HG03457 (cell line): ENCODE measurements around the gene TACSTD2.
"Not testable (repeated sequence)": the region's sequence is repeated elsewhere in the genome, so short reads cannot be mapped to it uniquely, and the experiment has no call there.

Experiments
- ATAC-seq: cut with Tn5 transposase; IDR thresholded peaks from one replicate; pipeline ENCODE4 v1.9.1; 2021; ENCODE audit warnings: moderate number of reproducible peaks; ENCODE audit not compliant: unreplicated experiment

TACSTD2 gene, protein sequence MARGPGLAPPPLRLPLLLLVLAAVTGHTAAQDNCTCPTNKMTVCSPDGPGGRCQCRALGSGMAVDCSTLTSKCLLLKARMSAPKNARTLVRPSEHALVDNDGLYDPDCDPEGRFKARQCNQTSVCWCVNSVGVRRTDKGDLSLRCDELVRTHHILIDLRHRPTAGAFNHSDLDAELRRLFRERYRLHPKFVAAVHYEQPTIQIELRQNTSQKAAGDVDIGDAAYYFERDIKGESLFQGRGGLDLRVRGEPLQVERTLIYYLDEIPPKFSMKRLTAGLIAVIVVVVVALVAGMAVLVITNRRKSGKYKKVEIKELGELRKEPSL

DNA sequence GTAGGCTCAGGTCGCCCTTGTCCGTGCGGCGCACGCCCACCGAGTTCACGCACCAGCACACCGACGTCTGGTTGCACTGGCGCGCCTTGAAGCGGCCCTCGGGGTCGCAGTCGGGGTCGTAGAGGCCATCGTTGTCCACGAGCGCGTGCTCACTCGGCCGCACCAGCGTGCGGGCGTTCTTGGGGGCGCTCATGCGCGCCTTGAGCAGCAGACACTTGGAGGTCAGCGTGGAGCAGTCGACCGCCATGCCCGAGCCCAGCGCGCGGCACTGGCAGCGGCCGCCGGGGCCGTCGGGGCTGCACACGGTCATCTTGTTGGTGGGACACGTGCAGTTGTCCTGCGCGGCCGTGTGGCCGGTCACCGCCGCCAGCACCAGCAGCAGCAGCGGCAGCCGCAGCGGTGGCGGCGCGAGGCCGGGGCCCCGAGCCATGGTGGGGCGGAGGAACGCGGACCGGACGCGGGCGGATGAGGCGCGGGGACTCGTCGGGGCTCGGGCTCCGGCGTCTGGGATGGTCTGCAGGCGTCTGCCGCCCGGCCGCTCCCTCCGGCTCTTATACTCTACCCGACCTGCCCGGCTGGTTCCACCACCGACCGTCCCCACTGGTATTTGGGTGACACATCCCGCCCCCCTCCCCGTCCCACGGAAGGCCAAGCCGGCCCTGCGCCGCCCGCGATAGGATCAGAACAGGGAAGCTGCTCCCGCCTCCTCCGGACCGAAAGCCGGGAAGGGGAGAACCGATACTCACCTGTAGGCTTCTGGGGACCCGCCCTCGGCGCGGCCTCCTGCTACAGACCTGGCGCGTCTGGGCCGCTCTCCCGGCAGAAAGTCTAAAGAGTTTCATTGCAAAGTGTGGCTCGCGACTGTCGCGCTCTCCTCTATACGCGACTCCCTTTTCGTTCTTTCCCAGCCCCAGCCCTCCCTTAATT is at the start of gene TACSTD2:
TACSTD2 (minus strand) TSS at position 526 of the 927 bp plus-strand sequence; CDS start at position 430, 96 bp downstream.
- ATAC-seq, result no peak

DNA sequence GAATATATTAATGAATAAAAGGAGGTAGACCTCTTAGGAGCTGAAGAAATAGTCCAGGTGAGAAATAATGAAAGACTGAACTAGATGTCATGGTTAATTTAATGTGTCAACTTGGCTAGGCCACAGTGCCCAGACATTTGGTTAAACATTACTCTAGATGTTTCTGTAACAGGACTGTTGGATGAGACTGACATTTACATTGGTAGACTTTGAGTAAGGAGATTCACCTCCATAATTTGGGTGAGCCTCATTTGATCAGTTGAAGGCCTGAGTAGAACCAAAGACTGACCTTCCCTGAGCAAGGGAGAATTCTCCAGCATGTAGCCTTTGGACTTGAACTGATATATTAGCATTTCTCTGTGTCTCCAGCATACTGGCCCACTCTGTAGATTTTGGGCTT is 49.2 kb upstream of the TACSTD2 start:
- no peak for ATAC-seq

DNA sequence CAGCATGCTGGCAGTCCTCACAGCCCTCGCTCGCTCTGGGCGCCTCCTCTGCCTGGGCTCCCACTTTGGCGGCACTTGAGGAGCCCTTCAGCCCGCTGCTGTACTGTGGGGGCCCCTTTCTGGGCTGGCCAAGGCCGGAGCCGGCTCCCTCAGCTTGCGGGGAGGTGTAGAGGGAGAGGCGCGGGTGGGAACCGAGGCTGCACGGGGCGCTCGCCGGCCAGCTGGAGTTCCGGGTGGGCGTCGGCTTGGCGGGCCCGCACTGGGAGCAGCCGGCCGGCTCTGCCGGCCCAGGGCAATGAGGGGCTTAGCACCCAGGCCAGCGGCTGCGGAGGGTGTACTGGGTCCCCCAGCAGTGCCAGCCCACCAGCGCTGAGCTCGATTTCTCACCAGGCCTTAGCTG is 46.2 kb upstream of the TACSTD2 start:
- ATAC-seq, result not testable (repeated sequence)

DNA sequence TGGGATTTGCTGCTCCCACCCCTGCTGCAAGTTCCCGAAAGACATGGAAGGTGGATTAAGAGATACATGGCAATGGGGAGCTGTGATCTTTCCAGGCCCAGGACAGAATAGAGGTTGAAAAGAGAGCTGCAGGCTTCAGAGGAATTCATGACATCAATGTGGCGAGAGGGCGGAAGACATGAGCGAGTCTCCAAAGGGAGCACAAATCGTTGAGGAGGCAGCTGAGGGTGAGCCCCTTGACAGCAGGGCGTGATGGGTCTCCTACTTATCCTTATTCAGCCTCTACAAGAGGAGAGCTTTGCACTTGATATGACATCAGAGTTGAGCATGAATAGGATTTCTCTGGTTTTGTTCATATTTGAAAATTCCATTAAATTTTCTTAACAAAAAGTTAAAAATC is 45.5 kb upstream of the TACSTD2 start:
- no peak for ATAC-seq

DNA sequence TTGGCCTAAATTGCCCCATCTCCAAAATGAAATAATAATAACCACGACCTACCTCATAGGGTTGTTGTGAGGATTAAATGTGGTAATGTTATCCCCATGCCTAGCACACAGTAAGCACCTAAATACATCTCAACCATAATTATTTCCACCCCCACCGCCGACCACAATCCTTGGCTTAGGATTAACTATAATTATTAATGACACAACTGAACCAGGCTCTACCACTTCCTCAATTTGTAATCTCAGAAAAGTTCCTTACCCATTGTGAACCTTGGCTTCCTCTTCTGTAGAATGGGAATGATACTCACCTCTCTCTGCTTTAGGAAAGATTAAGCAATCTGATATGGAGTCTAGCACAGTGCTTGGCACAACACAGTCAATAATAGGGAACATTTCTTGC is 44.3 kb upstream of the TACSTD2 start:
- no peak for ATAC-seq

DNA sequence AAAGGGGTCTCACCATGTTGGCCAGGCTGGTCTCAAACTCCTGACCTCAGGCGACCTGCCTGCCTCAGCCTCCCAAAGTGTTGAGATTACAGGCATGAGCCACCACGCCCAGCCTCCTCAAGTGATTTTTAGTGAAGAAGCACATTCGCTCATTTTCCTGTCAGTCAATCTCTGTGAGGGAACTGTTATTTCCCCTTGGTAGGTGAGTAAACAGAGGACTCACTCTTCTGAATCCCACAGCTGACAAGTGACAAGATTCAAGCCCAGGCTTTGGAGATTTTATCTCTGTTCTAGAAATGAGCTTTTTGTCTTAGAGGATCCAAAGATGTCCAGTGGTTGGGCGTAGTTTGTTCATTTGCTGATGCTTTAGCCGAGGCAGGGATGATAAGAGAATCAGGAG is 43.9 kb upstream of the TACSTD2 start:
- no peak for ATAC-seq

DNA sequence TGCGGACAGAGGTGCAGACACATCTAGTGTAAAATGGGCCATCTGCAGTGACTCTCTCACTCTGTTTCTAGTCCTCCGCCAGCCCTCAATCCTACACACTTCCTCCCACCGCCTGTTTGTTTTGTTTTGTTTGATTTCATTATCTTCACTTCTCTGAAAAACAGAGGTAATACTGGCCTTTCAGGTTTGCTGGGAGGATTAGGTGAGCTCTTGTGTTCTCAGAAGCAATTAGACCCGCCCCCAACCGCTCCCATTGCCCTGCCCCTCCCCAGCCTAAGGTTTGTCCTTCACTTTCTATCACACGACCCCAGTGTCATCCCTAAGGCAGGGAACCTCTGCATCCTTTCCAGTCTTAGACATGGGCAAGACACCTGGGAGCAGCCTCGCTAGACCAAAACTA is 43.2 kb upstream of the TACSTD2 start:
- ATAC-seq, result no peak

DNA sequence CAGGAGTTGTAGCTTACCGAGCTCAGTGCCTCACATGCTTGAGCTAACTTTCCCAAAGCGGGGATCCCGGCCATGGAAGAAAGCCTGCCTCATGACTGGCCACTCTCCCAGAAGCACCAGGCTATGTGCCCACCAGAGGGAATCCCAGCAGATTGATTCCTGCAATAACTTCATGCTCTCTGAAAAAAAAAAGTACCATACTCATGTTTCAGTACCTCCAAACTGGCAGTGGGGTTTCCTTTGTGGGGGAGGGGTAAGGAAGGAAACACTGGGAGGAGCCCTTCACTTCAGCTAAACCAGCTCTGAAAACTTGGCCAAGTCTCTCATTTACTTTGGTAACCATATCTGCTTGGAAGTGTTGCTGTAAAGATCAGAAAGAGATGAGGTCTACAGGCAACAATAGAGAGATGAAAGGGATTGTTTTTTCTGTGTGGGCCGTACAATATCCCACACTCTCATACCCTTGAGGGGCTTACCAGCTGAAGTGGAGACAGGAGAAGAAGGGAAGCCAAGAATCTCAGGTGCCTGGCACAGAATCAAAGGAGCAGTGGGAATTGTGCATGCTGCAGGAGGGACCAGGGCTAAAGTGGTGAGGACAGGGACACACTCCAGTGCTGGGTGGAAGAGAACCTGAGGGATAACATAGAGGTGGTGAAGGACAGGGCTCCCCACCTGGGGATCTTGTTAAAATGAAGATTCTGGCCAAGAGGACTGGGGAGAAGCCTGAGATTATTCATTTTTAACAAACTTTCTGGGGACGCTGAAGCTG is 42.4 kb upstream of the TACSTD2 start:
- no peak for ATAC-seq

DNA sequence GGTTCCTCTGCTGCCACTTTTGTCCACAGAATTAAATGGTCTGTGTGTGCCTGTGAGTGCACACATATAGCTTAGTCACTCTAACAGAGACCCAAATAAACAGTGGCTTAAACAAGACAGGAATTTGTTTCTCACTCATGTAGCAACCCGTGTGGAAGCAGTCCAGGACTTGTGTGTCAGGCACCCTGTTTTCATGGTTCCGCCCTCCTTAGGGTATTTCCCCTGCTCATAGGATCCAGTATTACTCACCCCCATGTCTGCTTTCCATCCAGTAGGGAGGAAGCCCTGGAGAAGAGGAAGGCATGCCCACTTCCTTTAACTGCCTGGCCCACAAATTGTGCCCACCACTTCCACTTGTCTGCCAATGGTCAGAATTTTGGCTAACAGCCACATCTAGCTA is 41.3 kb upstream of the TACSTD2 start:
- no peak for ATAC-seq

DNA sequence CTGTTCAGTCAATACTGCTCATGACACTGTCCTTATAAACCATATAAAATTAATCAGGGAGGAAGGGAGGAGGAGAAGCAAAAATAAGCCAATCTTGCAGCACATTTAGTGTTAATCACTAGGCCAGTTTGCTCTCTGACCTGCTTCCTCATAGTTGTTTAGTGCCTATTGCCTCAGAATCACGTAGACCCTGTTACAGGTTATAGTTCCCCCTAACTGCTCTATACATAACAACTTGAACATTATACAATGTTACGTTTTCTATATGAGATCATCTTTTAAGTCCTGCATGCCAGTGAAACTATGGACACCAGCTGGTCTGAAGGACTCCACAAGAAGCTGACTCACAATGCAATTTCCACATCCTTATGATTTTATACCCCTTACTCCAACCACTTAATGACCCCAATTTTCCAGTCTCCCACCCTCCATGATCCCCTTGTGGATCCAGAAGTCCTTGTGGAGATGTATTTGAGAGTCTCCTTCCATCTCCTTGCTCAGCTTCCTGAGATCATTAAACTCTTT is 34.9 kb upstream of the TACSTD2 start:
- no peak for ATAC-seq

DNA sequence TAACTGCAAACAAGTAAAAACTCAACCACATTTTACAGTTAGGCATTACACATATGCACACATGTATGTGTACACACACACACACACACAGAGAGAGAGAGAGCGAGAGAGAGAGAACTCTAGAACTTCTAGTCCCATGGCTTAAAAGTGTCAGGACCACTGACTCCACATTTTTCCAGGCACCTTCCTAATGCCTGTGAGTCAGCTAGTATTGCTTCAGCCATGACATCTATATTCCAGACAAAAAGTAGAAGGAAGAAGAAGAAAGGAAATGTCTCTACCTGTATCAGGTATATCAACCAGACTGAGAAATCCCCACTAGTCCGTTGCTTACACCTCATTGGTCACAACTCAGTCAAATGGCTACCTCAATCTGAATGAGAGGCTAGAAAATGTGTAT is 31.9 kb upstream of the TACSTD2 start:
- ATAC-seq, result no peak

DNA sequence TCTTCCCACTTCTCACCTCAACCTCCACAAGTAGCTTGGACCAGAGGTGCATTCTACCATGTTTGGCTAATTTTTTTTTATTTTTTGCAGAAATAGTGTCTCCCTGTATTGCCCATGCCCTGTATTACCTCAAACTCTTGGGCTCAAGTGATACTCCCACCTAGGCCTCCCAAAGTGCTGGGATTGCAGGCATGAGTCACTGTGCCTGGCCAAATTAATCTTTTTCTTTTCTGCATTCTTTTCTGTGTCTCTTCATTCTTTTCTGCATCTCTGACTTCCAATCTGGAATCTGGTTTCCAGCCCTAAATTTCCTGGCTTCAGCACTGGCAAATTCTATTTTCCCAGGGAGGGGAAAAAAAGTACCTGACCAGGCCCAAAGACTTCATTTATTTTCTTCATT is 31.2 kb upstream of the TACSTD2 start:
- no peak for ATAC-seq

DNA sequence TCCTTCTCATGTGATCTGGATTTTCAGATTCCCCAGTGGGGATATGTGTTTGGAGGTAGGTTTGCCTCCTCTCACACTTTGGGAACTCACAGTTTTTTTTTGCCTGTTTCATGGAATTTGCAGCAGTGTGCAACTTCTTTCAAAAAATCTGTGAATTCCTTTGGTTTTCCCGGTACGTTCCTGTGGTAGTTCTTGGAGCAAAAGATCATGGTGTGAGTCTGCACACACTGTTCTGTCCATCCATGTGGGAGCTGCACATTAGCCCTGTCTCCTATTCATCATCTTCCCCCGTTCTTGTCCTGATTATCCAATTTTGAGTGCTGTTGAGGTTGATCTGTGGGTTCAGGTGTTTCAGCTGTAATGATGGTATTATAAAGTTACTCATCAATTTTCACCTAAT is 30.3 kb upstream of the TACSTD2 start:
- ATAC-seq, result no peak

DNA sequence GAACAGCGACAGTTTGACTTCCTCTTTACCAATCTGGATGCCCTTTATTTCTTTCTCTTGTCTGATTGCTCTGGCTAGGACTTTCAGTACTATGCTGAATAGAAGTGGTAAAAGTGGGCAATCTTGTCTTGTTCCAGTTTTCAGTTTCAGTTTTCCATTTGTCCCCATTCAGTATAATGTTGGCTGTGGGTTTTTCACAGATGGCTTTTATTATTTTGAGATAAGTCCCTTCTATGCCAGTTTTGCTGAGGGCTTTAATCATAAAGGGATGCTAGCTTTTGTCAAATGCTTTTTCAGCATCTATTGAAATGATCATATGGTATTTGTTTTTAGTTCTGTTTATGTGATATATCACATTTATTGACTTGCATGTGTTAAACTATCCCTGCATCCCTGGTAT is 24.9 kb upstream of the TACSTD2 start:
- not testable (repeated sequence) for ATAC-seq

DNA sequence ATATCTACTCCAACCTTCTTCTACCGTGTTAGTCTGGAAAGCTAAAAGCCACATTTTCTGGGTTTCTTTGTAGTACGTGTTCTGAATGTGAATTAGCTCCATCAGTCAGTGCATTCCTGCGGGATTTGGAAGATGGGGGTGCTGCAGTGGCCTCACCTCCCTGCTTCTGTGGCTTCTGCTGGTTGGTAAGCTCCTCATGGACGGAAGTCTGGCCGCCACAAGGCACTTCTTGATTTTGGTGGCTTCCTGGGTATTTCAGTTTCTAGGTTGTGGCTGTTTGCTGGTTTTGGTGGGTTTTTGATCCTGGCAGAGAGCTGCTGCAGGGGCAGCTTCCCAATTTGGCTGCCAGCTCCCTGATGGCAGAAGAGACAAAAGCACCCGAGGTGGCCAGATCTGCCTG is 20.9 kb upstream of the TACSTD2 start:
- ATAC-seq, result no peak

DNA sequence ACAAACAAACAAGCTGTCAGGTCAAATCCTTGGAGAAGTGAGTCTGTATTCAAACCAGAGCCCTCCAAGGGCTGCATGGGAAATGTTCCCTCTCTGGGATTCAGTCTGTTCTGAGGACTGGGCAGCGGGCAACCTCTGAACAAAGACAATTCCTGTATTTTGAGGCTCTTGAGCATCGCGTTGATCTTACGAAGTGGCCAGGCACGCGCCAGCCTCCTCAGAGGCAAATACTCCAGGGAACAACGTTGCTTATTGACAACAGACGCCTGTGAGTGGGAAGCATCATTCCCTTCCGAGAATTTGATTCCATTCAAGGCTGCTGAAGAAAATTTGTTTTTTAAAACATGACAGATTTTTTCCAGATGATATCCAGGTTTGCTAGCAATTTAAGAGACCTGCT is 20.0 kb upstream of the TACSTD2 start:
- ATAC-seq, result no peak

DNA sequence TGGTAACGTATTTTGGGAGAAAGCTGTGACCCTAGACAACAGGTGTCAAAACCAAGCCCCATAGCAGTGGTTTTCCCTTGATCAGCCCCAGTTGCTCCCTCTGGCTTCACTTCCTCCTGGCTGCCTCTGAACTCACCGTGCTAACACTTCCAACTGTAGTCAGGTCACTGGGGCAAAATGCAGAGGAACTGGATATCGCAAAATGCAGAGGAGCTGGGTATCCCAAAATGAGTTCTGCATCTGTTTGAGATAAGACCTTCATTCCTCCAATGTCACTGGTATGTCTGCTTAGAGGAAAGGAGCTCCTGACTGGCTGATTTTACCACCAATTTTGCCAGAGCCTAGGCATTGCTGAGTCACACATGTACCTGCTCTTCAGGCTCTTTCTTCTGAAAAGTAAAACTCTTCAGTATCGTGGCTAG is 19.6 kb upstream of the TACSTD2 start:
- no peak for ATAC-seq

DNA sequence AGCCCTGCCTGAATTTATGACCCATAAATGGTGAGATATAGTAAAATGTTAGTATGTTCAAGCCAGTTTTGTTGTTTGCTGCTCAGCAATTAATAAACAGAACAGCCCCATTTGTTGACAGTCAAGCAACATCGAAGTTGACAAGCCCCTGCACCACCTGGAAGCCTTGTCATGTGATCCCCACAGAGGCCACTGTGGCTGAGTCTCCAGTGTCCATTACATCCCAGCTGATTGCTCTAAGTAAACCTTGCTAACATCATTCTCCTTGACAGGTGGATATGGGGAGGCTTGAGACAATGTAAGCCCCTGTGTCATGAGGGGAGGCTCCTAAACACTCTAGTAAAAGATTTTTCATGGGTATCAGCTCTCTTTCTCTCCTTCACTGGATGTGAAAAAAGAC is 17.5 kb upstream of the TACSTD2 start:
- no peak for ATAC-seq

DNA sequence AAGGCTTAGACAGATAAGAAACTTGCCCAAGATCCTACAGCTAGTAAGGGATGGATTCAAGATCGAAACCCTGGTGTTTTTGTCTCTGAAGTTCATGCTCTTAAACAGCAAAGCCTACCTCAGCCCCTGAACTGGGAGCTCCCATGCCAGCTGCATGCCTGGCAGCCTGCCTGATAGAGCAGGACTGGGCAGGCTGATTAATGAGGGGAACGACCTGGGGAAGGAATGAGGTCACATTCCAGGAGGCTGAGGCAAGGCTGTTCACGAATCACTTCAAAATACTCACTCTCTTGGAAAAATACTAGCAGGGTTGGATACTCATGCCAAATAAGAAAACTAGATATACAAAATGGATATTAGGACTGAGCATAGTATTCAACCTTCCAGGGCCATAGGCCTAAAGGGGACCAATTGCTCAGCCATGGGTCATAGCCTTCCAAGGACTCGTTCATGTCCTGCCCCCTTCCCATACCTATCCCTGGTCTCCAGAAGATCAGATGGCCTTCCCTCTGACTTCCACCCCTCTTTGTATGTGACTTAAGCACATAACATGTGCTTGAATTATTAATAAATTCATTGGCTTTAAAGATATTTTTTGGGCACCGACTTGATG is 15.6 kb upstream of the TACSTD2 start:
- ATAC-seq, result no peak

DNA sequence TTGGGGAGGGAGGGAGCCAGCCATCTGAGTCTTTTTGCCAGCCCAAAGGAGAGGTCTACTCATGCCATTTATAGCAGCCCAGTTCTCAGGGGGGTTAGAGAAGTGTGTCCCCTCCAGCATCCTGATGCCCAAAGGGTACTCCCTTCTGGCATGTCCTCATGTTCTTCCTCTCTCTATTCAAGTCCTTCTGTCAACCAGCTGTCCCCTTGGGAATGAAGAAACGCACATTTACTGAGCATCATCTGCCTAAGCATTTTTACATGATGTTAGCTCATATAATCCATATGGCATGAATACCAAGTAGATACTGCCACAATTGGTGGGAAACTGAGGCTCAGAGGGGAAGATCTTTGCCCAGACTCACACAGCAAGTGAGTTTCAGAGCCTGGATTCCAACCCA is 14.8 kb upstream of the TACSTD2 start:
- ATAC-seq, result no peak

DNA sequence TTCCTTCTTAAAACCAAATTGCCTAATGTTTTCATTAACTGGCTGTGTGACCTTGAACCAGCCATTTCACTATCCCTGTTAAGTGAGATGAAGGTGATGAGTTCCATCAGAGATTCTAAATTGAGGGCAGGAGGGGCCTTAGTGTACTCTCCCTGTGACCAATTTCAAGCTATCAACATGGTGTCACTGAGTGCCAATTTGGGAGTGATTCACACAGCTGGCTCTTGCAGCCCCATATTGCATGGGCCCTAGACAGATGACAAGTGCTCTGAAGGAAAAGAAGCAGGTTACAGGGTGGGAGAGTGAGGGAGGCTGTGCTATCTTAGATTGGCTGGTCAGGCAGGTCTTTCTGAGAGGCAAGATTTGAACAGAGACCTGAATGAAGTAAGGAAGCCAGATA is 13.0 kb upstream of the TACSTD2 start:
- no peak for ATAC-seq
